Measurements from ENCODE around the gene PER2. TPM values are rescaled to one million over a fixed set of nuclear protein-coding genes. Genes with fewer than 3 reads are reported as not detected.
A peak's percentile ranks its signal among the peaks of the same experiment; 100 is the strongest.
"Not testable (repeated sequence)": the region's sequence is repeated elsewhere in the genome, so short reads cannot be mapped to it uniquely, and the experiment has no call there.

The PER2 gene
- 11.4 to 12.7 TPM (median 11.7 TPM) in 3 replicates for total RNA-seq

GRCh38 chr2:238287737-238288649 is at the start of gene PER2:
TSS of gene PER2 (minus strand) at chr2:238288610. CDS start at chr2:238277936, 10,674 bp downstream.
- Mint-ChIP-seq H3K27ac (peak within 1 kb of the TSS; percentile 90), H3K4me1 (peaks cover 40% of the 10 kb centered on the region), H3K36me3 (no peaks in the 10 kb centered on the region), H3K4me3 (peak within 1 kb of the TSS; percentile 86), H3K9me3 (no peaks in the 10 kb centered on the region), H3K27me3 (ENCODE audit: low read depth) (no peaks in the 10 kb centered on the region)
- TF ChIP-seq CTCF (IDR thresholded peaks at IDR 0.05; ENCODE audit: unreplicated experiment) = no peak
- DNase-seq (ENCODE audit: low spot score in 2 of 2, unreplicated experiment in 2 of 2) = no peak

GRCh38 chr2:238337846-238338245 is 49.4 kb upstream of the PER2 start:
- H3K27me3 Mint-ChIP-seq (ENCODE audit: low read depth) = no peaks in the 10 kb centered on the region
- no peak overlapping the region for H3K27ac Mint-ChIP-seq
- no peaks in the 10 kb centered on the region for H3K9me3 Mint-ChIP-seq
- peaks cover 7% of the 10 kb centered on the region for H3K36me3 Mint-ChIP-seq
- H3K4me1 Mint-ChIP-seq = peaks cover 4% of the 10 kb centered on the region
- TF ChIP-seq CTCF (IDR thresholded peaks at IDR 0.05; ENCODE audit: unreplicated experiment) = no peak
- H3K4me3 Mint-ChIP-seq = no peak overlapping the region
- no peak for DNase-seq (ENCODE audit: low spot score in 2 of 2, unreplicated experiment in 2 of 2)

GRCh38 chr2:238336793-238337444 is 48.5 kb upstream of the PER2 start:
- no peak for DNase-seq (ENCODE audit: low spot score in 2 of 2, unreplicated experiment in 2 of 2)
- Mint-ChIP-seq H3K27ac (no peak overlapping the region), H3K4me1 (peaks cover 4% of the 10 kb centered on the region), H3K27me3 (ENCODE audit: low read depth) (no peaks in the 10 kb centered on the region), H3K9me3 (no peaks in the 10 kb centered on the region), H3K4me3 (no peak overlapping the region), H3K36me3 (peaks cover 7% of the 10 kb centered on the region)
- no peak for TF ChIP-seq CTCF (IDR thresholded peaks at IDR 0.05; ENCODE audit: unreplicated experiment)

GRCh38 chr2:238336151-238336550 is 47.7 kb upstream of the PER2 start:
- Mint-ChIP-seq H3K36me3 (peaks cover 7% of the 10 kb centered on the region), H3K27me3 (ENCODE audit: low read depth) (no peaks in the 10 kb centered on the region), H3K27ac (no peak overlapping the region), H3K9me3 (no peaks in the 10 kb centered on the region), H3K4me1 (peaks cover 4% of the 10 kb centered on the region), H3K4me3 (no peak overlapping the region)
- TF ChIP-seq CTCF (IDR thresholded peaks at IDR 0.05; ENCODE audit: unreplicated experiment) = no peak
- DNase-seq (ENCODE audit: low spot score in 2 of 2, unreplicated experiment in 2 of 2) = no peak

- H3K9me3 Mint-ChIP-seq; H3K36me3 Mint-ChIP-seq; H3K27ac Mint-ChIP-seq; H3K4me3 Mint-ChIP-seq; H3K4me1 Mint-ChIP-seq; DNase-seq (ENCODE audit: low spot score in 2 of 2, unreplicated experiment in 2 of 2); H3K27me3 Mint-ChIP-seq (ENCODE audit: low read depth): not testable (repeated sequence)
Observed at GRCh38 chr2:238335591-238335990, 47.2 kb upstream of the PER2 start.

- Mint-ChIP-seq H3K4me1 (peaks cover 4% of the 10 kb centered on the region), H3K27ac (no peak overlapping the region), H3K9me3 (no peaks in the 10 kb centered on the region), H3K4me3 (no peak overlapping the region), H3K36me3 (peaks cover 8% of the 10 kb centered on the region), H3K27me3 (ENCODE audit: low read depth) (no peaks in the 10 kb centered on the region)
- DNase-seq (ENCODE audit: low spot score in 2 of 2, unreplicated experiment in 2 of 2) = no peak
- TF ChIP-seq CTCF (IDR thresholded peaks at IDR 0.05; ENCODE audit: unreplicated experiment) = no peak
Observed at GRCh38 chr2:238334885-238335284, 46.5 kb upstream of the PER2 start.

Data from mesothelial cell of epicardium (in vitro differentiated cells).